IPS-18c (cell line): ENCODE results near the gene OR1F1.
A peak's percentile ranks its signal among the peaks of the same experiment; 100 is the strongest.
"Not testable (repeated sequence)": the region's sequence is repeated elsewhere in the genome, so short reads cannot be mapped to it uniquely, and the experiment has no call there.

Experiments
- H3K4me3 ChIP-seq: 2 replicates; pipeline ENCODE4 v1.7.0; 2013; ENCODE audit warnings: low read depth, mild to moderate bottlenecking, low read length, moderate library complexity; ENCODE audit not compliant: insufficient read depth
- H3K9me3 ChIP-seq: one replicate; pipeline ENCODE4 v1.6.1; 2013; ENCODE audit warnings: mild to moderate bottlenecking, low read length, moderate library complexity; ENCODE audit not compliant: control insufficient read depth, insufficient read depth

Gene OR1F1

GRCh38 chr16:3186946-3187690 lies 886 bp upstream of the OR1F1 start:
- no peak overlapping the region for H3K4me3 ChIP-seq
- H3K9me3 ChIP-seq, result no peaks in the 10 kb centered on the region

DNA sequence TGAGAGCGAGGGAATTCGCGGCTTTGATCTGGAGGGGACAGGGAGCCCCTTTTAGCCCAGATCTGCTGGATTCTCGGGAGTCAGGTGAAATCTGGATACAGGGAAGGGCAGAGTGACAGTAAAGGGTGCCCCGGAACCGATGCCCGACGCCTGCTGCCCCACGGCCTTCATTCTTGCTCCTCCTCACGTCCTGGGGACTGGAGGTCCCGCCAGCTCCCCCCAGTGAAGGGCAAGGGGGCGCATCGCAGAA lies 596 bp downstream of the OR1F1 start:
- Histone ChIP-seq H3K4me3 (peak overlapping the region; percentile 84), H3K9me3 (no peaks in the 10 kb centered on the region)

DNA sequence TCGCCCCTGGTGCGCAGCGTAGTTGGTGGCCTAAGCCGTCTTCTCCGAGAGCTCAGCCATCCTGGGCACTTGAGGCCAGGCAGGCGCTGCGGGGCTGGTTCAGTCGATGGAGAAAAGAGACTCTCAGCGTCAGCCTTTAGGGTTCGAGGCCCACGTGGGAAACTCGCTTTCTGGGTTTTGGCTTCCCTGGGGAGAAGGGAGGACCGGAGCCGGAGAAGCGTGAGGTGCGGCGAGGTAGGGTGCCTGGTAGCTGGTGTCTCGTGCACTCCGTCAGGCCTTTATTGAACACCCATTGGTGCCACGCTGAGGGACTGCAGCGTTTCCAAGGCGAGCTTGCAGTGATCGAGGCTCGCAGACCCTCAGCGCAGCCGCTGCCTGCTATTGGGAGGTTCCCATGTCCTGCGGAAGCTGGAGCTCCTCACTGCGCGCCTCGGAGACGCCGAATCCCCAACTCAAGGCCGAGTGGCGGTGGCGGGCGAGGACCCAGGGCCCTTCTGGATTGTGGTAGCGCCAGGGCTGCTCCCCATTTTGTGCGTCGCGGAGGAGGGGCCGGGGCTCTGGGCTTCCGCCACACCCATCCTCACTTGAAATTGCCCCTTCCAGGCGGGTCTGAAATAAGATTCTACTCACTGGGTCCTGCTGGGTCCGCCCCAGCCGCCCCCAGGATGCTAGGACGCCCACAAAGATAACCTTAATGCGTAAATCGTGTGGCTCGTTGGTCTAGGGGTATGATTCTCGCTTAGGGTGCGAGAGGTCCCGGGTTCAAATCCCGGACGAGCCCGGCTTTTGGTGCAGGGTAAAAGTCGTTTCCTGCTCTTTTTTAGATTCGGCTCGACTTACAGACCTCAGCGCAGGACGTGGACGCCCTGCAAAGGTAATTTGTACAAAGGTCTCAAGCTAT lies 1.2 kb downstream of the OR1F1 start:
- peak overlapping the region; percentile 84 for H3K4me3 ChIP-seq
- no peaks in the 10 kb centered on the region for H3K9me3 ChIP-seq

DNA sequence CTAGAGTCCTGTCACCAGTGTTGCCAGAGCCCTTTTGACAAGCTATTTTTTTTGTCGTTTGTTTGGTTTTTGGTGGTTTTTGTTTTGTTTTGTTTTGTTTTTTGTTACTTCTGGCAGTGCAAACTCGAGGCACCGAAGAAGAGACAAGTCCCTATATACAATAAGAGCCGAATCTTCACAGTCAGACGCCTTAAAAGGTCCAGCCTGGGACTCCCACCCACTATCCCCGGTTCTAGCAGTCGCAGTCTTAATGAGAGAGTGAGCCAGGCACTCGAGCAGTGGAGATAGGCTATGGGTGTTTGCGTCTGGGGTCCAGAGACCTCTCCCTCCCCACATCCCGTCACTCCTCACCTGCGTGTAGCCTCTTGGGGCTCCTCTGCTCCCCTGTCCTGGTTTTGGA lies 1.9 kb downstream of the OR1F1 start:
- H3K9me3 ChIP-seq, result no peaks in the 10 kb centered on the region
- H3K4me3 ChIP-seq, result peak overlapping the region; percentile 84; the same call in 1 of the 2 replicates

- Histone ChIP-seq H3K4me3 (peak overlapping the region; percentile 66), H3K9me3 (no peaks in the 10 kb centered on the region)
These were observed 2.9 kb downstream of the OR1F1 start for GRCh38 chr16:3190949-3191353.

DNA sequence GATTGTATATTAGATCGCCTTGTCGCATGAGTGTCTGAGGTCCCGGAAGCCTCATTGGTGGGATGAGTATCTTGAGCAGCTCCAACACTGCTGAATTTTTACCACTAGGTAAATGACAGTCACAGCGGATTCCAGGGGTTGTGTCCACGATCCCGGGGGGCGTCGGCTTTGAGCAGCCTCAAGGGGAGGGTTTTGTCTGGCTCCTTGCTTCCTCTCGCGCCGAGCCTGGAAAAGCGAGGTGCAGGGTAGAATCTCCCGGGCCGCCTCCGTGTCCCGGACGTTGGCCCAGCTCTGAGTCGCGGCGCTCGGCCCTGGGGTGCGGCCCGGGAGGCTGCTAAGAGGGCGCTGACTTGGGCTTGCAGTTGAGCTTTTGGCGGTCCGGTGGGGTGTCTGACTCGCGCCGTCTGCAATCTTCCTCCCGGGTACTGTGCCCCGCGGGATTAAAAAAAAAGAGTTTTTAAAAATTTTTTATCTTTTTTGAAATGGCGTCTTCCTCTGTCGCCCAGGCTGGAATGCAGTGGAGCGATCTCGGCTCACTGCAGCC lies 4.5 kb downstream of the OR1F1 start:
- H3K4me3 ChIP-seq, result no peak overlapping the region
- H3K9me3 ChIP-seq, result no peaks in the 10 kb centered on the region

- no peak overlapping the region for H3K4me3 ChIP-seq
These were observed 5.5 kb downstream of the OR1F1 start for GRCh38 chr16:3193221-3194212.

GRCh38 chr16:3194792-3195191 lies 6.8 kb downstream of the OR1F1 start:
- peaks cover 3% of the 10 kb centered on the region for H3K9me3 ChIP-seq
- no peak overlapping the region for H3K4me3 ChIP-seq

More at GRCh38 chr16:3193221-3194212, 5.5 kb downstream of the OR1F1 start:
- H3K9me3 ChIP-seq, result peaks cover 2% of the 10 kb centered on the region

- H3K4me3 ChIP-seq, result no peak overlapping the region
- peaks cover 3% of the 10 kb centered on the region for H3K9me3 ChIP-seq
These were observed 8.0 kb downstream of the OR1F1 start for GRCh38 chr16:3195975-3196374.

GRCh38 chr16:3197694-3198333 lies 9.8 kb downstream of the OR1F1 start:
- H3K4me3 ChIP-seq, H3K9me3 ChIP-seq: not testable (repeated sequence)

DNA sequence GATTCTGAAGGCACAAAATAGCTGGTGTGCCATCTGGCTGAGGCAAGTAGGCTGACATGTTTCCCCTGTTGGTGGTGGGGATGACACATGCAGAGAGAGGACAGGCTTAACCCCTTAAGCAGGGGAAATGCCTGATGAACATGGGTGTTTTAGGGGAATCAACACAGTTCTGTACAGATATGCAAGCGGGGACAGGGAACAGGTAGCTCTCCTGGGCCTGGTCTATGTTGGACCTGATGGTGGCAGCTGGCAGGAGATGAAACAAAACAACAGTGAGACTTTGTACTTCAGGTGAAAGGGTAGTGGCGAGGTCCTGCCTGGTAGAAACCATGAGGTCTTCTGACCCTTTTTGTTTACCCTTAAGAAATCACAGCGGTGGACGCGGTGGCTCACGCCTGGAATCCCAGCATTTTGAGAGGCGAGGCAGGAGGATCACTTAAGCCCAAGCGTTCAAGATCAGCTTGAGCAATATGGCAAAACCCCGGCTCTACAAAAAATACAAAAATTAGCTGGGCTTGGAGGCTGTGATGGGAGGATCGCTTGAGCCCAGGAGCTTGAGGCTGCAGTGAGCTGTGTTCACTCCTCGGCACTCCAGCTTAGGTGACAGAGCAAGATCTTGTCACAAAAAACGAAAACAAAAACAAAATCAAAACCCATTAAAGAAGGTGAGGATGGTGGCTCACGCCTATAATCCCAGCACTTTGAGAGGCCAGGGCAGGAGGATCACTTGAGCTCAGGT lies 10.5 kb downstream of the OR1F1 start:
- no peak overlapping the region for H3K4me3 ChIP-seq
- peaks cover 3% of the 10 kb centered on the region for H3K9me3 ChIP-seq

DNA sequence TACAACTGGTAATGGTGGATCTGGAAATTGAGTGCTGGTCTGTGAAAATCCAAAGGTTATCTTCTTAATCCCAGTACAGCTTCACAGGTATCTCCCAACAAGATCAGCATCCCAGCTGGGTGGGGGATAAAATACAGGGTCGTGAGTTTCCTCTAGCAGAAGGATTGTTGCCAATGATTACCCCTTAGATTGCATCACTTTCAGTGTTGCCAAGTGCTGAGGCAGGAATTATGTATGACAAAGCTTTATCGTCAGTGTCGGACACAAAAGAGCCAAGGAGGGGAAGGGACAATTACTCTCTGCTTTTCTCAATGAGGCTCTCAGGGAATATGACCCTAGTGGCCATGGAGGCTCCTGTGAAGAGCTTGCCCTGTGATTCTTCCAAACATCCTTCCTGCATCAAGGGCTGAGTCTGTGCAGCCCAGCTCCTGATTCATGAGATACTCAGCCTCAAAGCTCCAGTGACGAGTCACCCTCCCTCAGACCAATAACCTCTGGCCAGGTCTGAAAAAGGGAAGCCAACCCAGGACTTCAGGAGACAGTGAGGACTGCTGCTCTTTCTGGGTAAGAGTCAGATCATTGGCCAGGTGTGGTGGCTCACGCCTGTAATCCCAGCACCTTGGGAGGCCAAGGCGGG lies 15.0 kb downstream of the OR1F1 start:
- Histone ChIP-seq H3K9me3 (peaks cover 12% of the 10 kb centered on the region), H3K4me3 (no peak overlapping the region)

- H3K4me3 ChIP-seq, H3K9me3 ChIP-seq: not testable (repeated sequence)
These were observed 17.9 kb downstream of the OR1F1 start for GRCh38 chr16:3205939-3206338.

- peaks cover 9% of the 10 kb centered on the region for H3K9me3 ChIP-seq
- H3K4me3 ChIP-seq, result no peak overlapping the region
These were observed 19.3 kb downstream of the OR1F1 start for GRCh38 chr16:3207086-3207953.

- Histone ChIP-seq H3K9me3 (peaks cover 2% of the 10 kb centered on the region), H3K4me3 (no peak overlapping the region)
These were observed 24.0 kb downstream of the OR1F1 start for GRCh38 chr16:3212006-3212405.
